Uterus (tissue), 2 donors: ENCODE data around the gene PLPP2.

ENCODE experiments used
- CTCF ChIP-seq, 4 experiments: fragments of 200-600 bp in 2 of 4; fragments of 450-650 bp in 2 of 4; sonication (generic) in 2 of 4; IDR thresholded peaks; one replicate each; pipeline ENCODE4 v1.5.1; 2016 to 2019; ENCODE audit warnings: antibody characterized with exemption in 4 of 4, mild to moderate bottlenecking in 2 of 4, moderate library complexity in 1 of 4
- POLR2A ChIP-seq, 2 donors: fragments of 450-650 bp; IDR thresholded peaks; one replicate each; pipeline ENCODE4 v1.6.1; 2016; ENCODE audit warnings: antibody characterized with exemption in 2 of 2, mild to moderate bottlenecking in 1 of 2, moderate library complexity in 1 of 2

- no peak for TF ChIP-seq CTCF (IDR thresholded peaks at IDR 0.05)
- no peak for TF ChIP-seq POLR2A (IDR thresholded peaks at IDR 0.05)
These were observed 35.7 kb upstream of the PLPP2 start for GRCh38 chr19:326871-327270.
